Ascending aorta (tissue), 2 donors: Measurements from ENCODE around the gene MUC6. TPM values are rescaled to one million over a fixed set of nuclear protein-coding genes. Genes with fewer than 3 reads are reported as not detected.

ENCODE experiments used
- DNase-seq, 2 donors: peaks; one replicate each; pipeline ENCODE4 v3.0.0-alpha.2; 2019; ENCODE audit warnings: low spot score in 2 of 2
- H3K27ac ChIP-seq, 2 donors: fragments of 200-600 bp; sonication (generic); one replicate each; pipeline ENCODE4 v1.5.1; 2016 to 2017; ENCODE audit warnings: mild to moderate bottlenecking in 1 of 2
- H3K27me3 ChIP-seq: fragments of 200-600 bp; sonication (generic); one replicate; pipeline ENCODE4 v1.5.1; 2017
- H3K36me3 ChIP-seq, 2 donors: fragments of 200-600 bp; sonication (generic); one replicate each; pipeline ENCODE4 v1.5.1; 2016
- H3K4me1 ChIP-seq, 2 donors: fragments of 200-600 bp; sonication (generic); one replicate each; pipeline ENCODE4 v1.5.1; 2016 to 2017; ENCODE audit warnings: mild to moderate bottlenecking in 1 of 2
- H3K4me3 ChIP-seq, 2 donors: fragments of 200-600 bp; sonication (generic); one replicate each; pipeline ENCODE4 v1.5.1; 2016 to 2017; ENCODE audit warnings: mild to moderate bottlenecking in 1 of 2
- H3K9me3 ChIP-seq, 2 donors: fragments of 200-600 bp; sonication (generic); one replicate each; pipeline ENCODE4 v1.5.1; 2016
- CTCF ChIP-seq, 3 experiments: fragments of 200-600 bp in 2 of 3; fragments of 450-650 bp in 1 of 3; sonication (generic) in 2 of 3; IDR thresholded peaks; one replicate each; pipeline ENCODE4 v1.5.1; 2016 to 2019; ENCODE audit warnings: antibody characterized with exemption in 3 of 3, mild to moderate bottlenecking in 1 of 3, moderate library complexity in 1 of 3
- intact Hi-C: fragments of 100-400 bp; cut with DNase I; formaldehyde crosslinking; loops from one replicate; pipeline ENCODE4 v1.15.1; 2023
- total RNA-seq: library from RNA; depleted of rRNA; stranded (reverse); fragments of >200 nt; gene quantifications from one replicate; pipeline ENCODE4 v1.1.0, GENCODE V29; 2016

MUC6 gene
- total RNA-seq, 1 donor from 2014 or later, result not detected

GRCh38 chr11:1038361-1038760 lies 1.8 kb upstream of the MUC6 start:
- no peaks in the 10 kb centered on the region for H3K27me3 ChIP-seq
- TF ChIP-seq CTCF (IDR thresholded peaks at IDR 0.05), result no peak

DNA sequence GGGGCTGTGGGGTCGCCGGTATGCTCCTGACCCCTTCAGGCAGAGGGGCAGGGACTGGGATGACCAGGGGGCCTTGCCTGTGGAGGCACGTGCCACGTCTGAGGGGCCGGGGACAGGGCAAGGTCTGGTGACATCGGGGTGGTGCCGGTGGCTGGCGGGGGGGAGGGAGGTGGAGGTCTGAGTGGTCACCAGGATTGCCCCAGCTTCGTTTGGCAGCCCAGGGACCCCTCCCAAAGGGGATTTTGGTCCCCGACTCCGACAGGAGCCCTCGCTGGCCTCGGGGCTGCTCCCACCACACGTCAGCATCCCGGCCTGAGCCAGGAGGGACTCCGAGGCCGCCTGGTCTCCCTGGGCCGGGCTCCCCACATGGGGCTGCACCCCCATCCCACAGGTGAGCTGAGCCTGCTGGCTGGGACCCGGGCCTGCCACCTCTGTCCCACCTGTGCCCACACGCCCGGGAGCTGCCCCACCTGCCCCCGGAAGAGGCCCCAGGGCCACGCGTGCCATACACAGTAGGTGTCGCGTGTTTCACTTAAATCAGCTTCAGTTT lies 1.1 kb upstream of the MUC6 start:
- Histone ChIP-seq H3K27me3 (no peaks in the 10 kb centered on the region), H3K36me3 (no peaks in the 10 kb centered on the region), H3K9me3 (no peaks in the 10 kb centered on the region), H3K4me3 (no peak overlapping the region), H3K4me1 (peaks cover 8 to 10% of the 10 kb centered on the region in 2 donors), H3K27ac (no peak overlapping the region)
- no peak for TF ChIP-seq CTCF (IDR thresholded peaks at IDR 0.05)
- DNase-seq, result no peak
- intact Hi-C loops, result no loop called here

More at GRCh38 chr11:1038361-1038760, 1.8 kb upstream of the MUC6 start:
- H3K9me3 ChIP-seq, result no peaks in the 10 kb centered on the region
- no peak overlapping the region for H3K4me3 ChIP-seq
- H3K36me3 ChIP-seq, result no peaks in the 10 kb centered on the region
- no peak overlapping the region for H3K27ac ChIP-seq
- H3K4me1 ChIP-seq, result peaks cover 8 to 10% of the 10 kb centered on the region in 2 donors
- intact Hi-C loops, result no loop called here
- DNase-seq, result no peak

GRCh38 chr11:1036931-1037330 lies 413 bp upstream of the MUC6 start:
- Histone ChIP-seq H3K36me3 (no peaks in the 10 kb centered on the region), H3K4me3 (no peak overlapping the region), H3K9me3 (no peaks in the 10 kb centered on the region), H3K27ac (no peak overlapping the region), H3K4me1 (peaks cover 8 to 10% of the 10 kb centered on the region in 2 donors), H3K27me3 (no peaks in the 10 kb centered on the region)
- TF ChIP-seq CTCF (IDR thresholded peaks at IDR 0.05), result no peak
- intact Hi-C loops, result no loop called here
- DNase-seq, result no peak

- peaks cover 8 to 10% of the 10 kb centered on the region in 2 donors for H3K4me1 ChIP-seq
- H3K27ac ChIP-seq, result no peak overlapping the region
- no peaks in the 10 kb centered on the region for H3K36me3 ChIP-seq
- no peak overlapping the region for H3K4me3 ChIP-seq
- no peaks in the 10 kb centered on the region for H3K9me3 ChIP-seq
- TF ChIP-seq CTCF (IDR thresholded peaks at IDR 0.05), result no peak
- intact Hi-C loops, result no loop called here
- no peaks in the 10 kb centered on the region for H3K27me3 ChIP-seq
- no peak for DNase-seq
Observed at GRCh38 chr11:1035577-1036283, 788 bp downstream of the MUC6 start.

DNA sequence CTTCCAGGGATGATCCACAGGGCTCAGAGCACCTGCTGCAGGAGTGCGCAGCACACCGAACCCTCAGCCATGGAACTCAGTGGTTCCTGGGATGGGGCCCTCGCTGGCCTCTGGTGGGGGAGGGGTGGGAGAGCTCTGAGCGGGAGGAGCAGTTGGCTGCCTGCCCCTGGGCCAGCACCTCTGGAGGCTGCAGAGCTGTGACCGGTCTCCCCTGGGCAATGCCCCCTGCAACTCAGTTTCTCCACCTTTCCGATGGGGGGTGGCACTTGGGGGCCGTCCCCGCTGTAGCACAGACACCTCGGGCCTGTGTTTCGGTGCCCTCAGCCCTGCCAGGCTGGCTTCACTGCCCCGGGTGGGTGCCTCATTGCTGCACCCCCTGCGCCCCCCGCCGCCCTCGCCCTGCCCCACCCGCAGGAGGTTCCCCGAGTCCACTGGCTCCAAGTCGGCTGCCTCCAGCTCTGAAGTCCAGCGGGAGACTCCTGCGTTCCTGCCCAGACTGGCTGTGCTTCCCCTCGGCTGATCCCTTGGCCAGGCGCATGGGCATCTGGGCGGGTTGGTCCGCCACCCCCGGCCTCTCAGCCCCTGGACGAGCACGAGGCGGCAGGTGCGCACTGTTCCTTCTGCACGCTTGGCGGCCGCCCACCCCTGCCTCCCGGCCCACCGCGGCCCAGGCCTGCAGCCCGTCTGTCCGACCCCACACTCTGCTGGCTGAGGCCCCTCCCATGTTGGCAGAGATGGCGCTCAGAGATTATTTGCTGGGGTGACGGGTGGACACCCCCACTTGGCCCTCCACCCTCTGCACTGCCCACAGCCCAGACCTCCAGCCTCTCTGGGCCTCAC lies 1.8 kb downstream of the MUC6 start:
- no peak for TF ChIP-seq CTCF (IDR thresholded peaks at IDR 0.05)
- H3K27ac ChIP-seq, result no peak overlapping the region
- peaks cover 8 to 10% of the 10 kb centered on the region in 2 donors for H3K4me1 ChIP-seq
- intact Hi-C loops, result no loop called here
- no peaks in the 10 kb centered on the region for H3K36me3 ChIP-seq
- no peaks in the 10 kb centered on the region for H3K27me3 ChIP-seq
- H3K9me3 ChIP-seq, result no peaks in the 10 kb centered on the region
- peak overlapping the region in 1 of 2 donors; percentile 1 for H3K4me3 ChIP-seq
- no peak for DNase-seq
